Nucleus accumbens (tissue), 56 donors: ENCODE measurements around the gene CRYAA.

ENCODE experiments used
- DNase-seq, 56 donors: peaks; one replicate each; lab custom pipeline; 2025; lab: John Stamatoyannopoulos, UW

Gene CRYAA

GRCh38 chr21:43196826-43197225, 28.0 kb downstream of the CRYAA start:
- DNase-seq = peak in 1 of 56 donors; percentile 5

- no peak for DNase-seq
Observed at GRCh38 chr21:43198376-43198775, 29.6 kb downstream of the CRYAA start.

GRCh38 chr21:43201491-43201890, 32.7 kb downstream of the CRYAA start:
- no peak for DNase-seq

- no peak for DNase-seq
Observed at GRCh38 chr21:43203591-43203990, 34.8 kb downstream of the CRYAA start.

GRCh38 chr21:43204638-43205037, 35.8 kb downstream of the CRYAA start:
- no peak for DNase-seq

- DNase-seq = no peak
Observed at GRCh38 chr21:43206231-43207042, 37.6 kb downstream of the CRYAA start.

GRCh38 chr21:43207043-43207315, 38.2 kb downstream of the CRYAA start:
- DNase-seq = no peak

GRCh38 chr21:43207868-43208267, 39.1 kb downstream of the CRYAA start:
- DNase-seq = no peak

GRCh38 chr21:43208561-43209332, 39.9 kb downstream of the CRYAA start:
- DNase-seq = no peak

GRCh38 chr21:43209575-43210453, 41.0 kb downstream of the CRYAA start:
- no peak for DNase-seq

GRCh38 chr21:43210454-43211071, 41.8 kb downstream of the CRYAA start:
- no peak for DNase-seq

- no peak for DNase-seq
Observed at GRCh38 chr21:43211072-43211759, 42.4 kb downstream of the CRYAA start.

GRCh38 chr21:43211760-43212115, 42.9 kb downstream of the CRYAA start:
- DNase-seq = no peak
